Bronchus fibroblast of lung (primary cell): ENCODE measurements around the gene SCAMP3. TPM values are rescaled to one million over a fixed set of nuclear protein-coding genes. Genes with fewer than 3 reads are reported as not detected.

Experiments
- total RNA-seq: library from RNA; depleted of rRNA; stranded (reverse); fragments of >200 nt; gene quantifications from 2 replicates; pipeline ENCODE4 v1.2.3, GENCODE V29; 2015

The SCAMP3 gene
- total RNA-seq, result 93.3 and 125 TPM in 2 replicates

DNA sequence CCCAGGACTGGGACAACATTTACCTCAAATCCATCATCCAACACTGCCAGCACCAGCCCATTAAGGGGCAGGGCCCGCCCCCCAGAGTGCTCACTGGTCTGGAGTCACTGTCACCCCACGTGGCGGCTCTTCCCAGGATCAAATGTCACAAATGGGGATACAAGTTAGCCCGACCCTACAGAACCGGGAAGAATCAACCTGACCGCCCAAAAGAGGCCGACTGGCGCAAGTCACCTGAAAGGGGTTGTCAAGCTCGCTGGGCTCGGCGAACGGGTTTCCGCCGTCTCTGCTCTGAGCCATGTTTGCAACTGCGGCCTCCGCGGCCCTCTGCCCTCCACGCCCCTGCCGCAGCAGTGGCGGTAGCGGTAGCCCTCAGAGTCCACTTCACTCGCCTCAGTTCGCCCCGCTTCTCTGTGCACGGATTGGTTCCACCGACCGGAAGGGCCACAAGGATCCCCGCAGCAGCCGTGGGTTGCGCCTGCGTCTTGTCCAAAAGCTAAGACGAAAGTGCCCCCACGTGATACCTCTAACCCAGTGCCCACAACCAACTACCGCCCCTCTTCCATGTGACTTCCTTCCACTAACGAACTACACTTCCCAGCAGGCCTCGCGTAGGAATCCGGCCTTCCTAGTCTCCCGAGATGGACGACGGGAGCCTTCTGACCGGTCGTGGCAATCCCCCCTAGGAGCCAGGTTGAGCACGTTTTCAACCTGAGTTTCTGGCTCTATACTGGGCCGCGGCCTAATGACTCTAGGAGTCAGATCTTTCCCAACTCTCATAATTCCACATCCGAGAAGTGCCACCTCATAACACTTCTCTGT, at the start of gene SCAMP3:
SCAMP3 (minus strand) TSS at position 509 of the 822 bp plus-strand sequence; CDS start at position 300, 209 bp downstream.

GRCh38 chr1:155308493-155309422, 46.6 kb upstream of the SCAMP3 start, which contains the start of gene FDPS:
Gene FDPS, plus strand, starts transcription at chr1:155308866. Its CDS starts 924 bp downstream, at chr1:155309790.

DNA sequence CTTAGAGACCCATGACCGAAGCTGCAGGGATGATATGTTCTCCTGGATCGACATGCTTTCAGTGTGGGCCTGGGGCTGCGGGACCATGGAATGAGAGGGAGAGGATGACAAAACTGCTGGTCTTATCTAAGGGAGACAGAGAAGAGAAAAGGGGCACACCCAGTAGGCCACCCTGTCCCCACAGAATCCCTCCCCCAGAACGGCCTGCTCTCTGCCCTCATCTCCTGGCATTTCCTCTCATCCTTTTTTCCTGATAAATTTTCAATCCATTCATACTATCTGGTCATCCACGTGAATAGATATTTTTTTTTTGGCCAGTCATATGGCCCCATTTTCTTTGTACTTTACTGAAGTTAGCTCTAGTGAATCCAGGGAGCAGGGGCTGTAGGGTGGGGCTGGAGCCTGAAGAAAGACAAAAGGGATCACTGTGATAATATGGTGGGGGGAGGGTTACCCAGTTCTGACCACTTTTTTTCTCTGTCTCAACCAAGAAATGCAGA, 39.2 kb upstream of the SCAMP3 start, which contains the start of gene PKLR:
PKLR (minus strand) TSS at position 97 of the 500 bp plus-strand sequence; CDS start at position 54, 43 bp downstream.

GRCh38 chr1:155277070-155277901, 15.1 kb upstream of the SCAMP3 start, which contains the start of gene HCN3:
Gene HCN3, plus strand, starts transcription at chr1:155277463. Its CDS starts 128 bp downstream, at chr1:155277591.

DNA sequence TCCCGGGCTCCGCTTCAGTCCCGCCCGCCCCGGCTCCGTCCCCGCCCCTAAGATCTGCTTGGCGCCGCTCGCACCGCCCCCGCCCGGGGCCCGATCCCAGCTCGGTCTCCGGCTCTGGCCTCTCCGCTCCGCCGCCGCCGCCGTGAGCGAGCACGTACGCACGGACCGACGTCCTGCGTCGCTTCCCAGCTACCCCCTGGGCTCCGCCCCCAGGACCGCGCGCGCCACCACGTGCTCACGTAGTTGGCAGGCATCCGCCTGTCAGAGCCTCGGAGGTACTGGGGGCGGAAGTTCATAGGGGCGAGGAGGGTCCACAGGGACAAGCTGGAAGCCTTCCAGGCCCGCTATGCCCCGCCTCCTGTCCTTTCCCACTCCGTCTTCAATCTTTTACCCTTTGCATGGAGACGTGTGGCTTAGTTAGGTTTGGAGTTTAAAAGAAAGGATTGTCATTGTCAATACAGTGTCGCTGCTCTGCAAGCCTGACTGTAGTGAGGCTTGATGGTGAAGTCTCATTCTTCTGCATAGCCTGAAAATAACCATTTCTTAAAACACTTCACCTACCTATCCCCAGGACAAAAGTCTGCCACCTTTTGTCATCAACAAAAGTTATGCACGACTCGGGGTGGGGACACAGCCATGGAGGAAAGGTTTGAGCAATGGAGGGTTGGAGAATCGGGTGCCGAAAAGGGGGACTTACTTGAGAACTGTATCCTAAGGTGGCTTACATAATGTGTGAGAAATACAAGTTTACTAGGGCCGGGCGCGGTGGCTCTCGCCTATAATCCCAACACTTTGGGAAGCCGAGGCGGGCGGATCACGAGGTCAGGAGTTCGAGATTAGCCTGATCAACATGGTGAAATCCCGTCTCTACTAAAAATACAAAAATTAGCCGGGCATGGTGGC, 11.4 kb upstream of the SCAMP3 start, which contains the start of gene CLK2:
CLK2 (minus strand) TSS at position 162 of the 903 bp plus-strand sequence. CDS start 2,527 bp downstream, outside the sequence.

GRCh38 chr1:155255243-155256007, 6.7 kb downstream of the SCAMP3 start, which contains the start of gene ENTREP3:
Gene ENTREP3, minus strand, starts transcription at chr1:155255483. Its CDS starts 606 bp downstream, at chr1:155254877.

GRCh38 chr1:155208541-155209311, 53.4 kb downstream of the SCAMP3 start, which contains the start of gene MTX1:
Gene MTX1, plus strand, starts transcription at chr1:155208695. Its CDS starts 110 bp downstream, at chr1:155208805.

DNA sequence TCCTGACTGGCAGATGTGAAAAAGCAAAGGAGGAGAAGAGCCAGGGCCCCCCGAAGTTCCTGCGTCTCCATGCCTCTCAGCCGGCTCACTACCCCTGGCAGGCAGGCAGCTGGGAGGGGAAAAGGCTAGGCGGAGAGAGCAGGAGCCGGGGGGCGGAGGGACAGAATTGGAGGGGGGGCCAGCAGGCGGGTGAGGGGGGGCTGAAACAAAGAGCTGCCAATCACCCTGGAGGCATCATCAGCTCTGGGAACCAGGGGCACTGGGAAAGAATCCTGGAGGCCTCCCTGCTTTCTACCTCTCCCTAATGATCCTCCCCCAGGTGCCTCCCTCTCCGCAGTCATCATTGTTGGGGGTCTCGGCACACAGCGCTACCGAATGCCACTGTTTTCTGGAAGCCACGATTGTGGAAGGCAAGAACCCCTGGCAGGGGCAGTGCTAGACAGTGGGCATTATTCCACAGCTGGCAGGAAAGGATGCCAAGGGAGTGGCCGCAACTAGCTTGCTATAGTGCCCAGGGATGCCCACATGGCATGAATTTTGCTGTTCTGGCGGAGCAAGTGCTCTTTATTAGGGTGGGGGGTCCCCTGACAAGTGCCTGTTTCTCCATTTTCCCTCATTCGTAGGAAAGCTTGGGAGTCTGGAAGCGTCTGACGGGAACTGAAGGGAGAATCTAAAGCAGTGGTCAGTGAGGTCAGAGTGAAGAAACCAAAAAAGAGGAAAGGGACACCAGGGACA, 54.2 kb downstream of the SCAMP3 start, which contains the start of gene THBS3:
THBS3 (minus strand) TSS at position 92 of the 735 bp plus-strand sequence; CDS start at position 71, 21 bp downstream.

Other genes with a start within 250 kb of the SCAMP3 start
- gene DCST2, start 228.6 kb downstream of the SCAMP3 start, total RNA-seq, result under 0.01 and 0.17 TPM in 2 replicates
- gene DCST1, start 228.5 kb downstream of the SCAMP3 start, total RNA-seq, result not detected in 2 replicates
- gene ADAM15, start 211.0 kb downstream of the SCAMP3 start, total RNA-seq, result 82.9 and 84.4 TPM in 2 replicates
- gene EFNA4, start 198.6 kb downstream of the SCAMP3 start, total RNA-seq, result 7.7 and 8.3 TPM in 2 replicates
- gene EFNA3, start 183.5 kb downstream of the SCAMP3 start, total RNA-seq, result 0.67 and 1.2 TPM in 2 replicates
- gene EFNA1, start 134.5 kb downstream of the SCAMP3 start, total RNA-seq, result 0.50 and 0.89 TPM in 2 replicates
- gene SLC50A1, start 126.5 kb downstream of the SCAMP3 start, total RNA-seq, result 39.2 and 53.4 TPM in 2 replicates
- gene DPM3, start 121.8 kb downstream of the SCAMP3 start, total RNA-seq, result 100 and 114 TPM in 2 replicates
- 207 and 218 TPM in 2 replicates for gene KRTCAP2, start 89.1 kb downstream of the SCAMP3 start, total RNA-seq
- 5.2 and 5.4 TPM in 2 replicates for gene TRIM46, start 88.5 kb downstream of the SCAMP3 start, total RNA-seq
- 10.1 and 11.9 TPM in 2 replicates for gene THBS3, start 54.5 kb downstream of the SCAMP3 start, total RNA-seq
- 94.7 and 107 TPM in 2 replicates for gene MTX1, start 53.7 kb downstream of the SCAMP3 start, total RNA-seq
- 27.8 and 27.9 TPM in 2 replicates for gene ENTREP3, start 6.9 kb downstream of the SCAMP3 start, total RNA-seq
- gene CLK2, start 11.1 kb upstream of the SCAMP3 start, total RNA-seq, result 19.3 and 22.4 TPM in 2 replicates
- gene HCN3, start 15.1 kb upstream of the SCAMP3 start, total RNA-seq, result 0.30 and 0.67 TPM in 2 replicates
- not detected in 2 replicates for gene PKLR, start 39.1 kb upstream of the SCAMP3 start, total RNA-seq
- gene FDPS, start 46.5 kb upstream of the SCAMP3 start, total RNA-seq, result 901 and 953 TPM in 2 replicates
- gene RUSC1, start 58.5 kb upstream of the SCAMP3 start, total RNA-seq, result 32.4 and 36.3 TPM in 2 replicates